Measurements from ENCODE around the gene ZNF839.

GRCh38 chr14:102333795-102334705, 14.5 kb downstream of the ZNF839 start:
- no peak for TF ChIP-seq POLR2A (IDR thresholded peaks at IDR 0.05; ENCODE audit: low read depth, low read length)
- TF ChIP-seq MAZ (IDR thresholded peaks at IDR 0.05; ENCODE audit: borderline replicate concordance, low read depth, low read length), result no peak
- TF ChIP-seq CTCF (conservative IDR thresholded peaks at IDR 0.05; ENCODE audit: low read depth, low read length), result no peak
- no peak for TF ChIP-seq USF2 (IDR thresholded peaks at IDR 0.05; ENCODE audit: low read depth, low read length)
- TF ChIP-seq CEBPB (IDR thresholded peaks at IDR 0.05; ENCODE audit: low read depth, low read length), result no peak
- no peak for TF ChIP-seq SMC3 (IDR thresholded peaks at IDR 0.05; ENCODE audit: low read depth, low read length)
- no peak for TF ChIP-seq RFX5 (IDR thresholded peaks at IDR 0.05; ENCODE audit: low read depth, low read length)

All from IMR-90 (cell line).